ENCODE results near the gene GAN. TPM values are rescaled to one million over a fixed set of nuclear protein-coding genes. Genes with fewer than 3 reads are reported as not detected.

The GAN gene
- total RNA-seq, 4 donors from 2014 or later, result 5.0 to 8.0 (median 6.4) TPM

DNA sequence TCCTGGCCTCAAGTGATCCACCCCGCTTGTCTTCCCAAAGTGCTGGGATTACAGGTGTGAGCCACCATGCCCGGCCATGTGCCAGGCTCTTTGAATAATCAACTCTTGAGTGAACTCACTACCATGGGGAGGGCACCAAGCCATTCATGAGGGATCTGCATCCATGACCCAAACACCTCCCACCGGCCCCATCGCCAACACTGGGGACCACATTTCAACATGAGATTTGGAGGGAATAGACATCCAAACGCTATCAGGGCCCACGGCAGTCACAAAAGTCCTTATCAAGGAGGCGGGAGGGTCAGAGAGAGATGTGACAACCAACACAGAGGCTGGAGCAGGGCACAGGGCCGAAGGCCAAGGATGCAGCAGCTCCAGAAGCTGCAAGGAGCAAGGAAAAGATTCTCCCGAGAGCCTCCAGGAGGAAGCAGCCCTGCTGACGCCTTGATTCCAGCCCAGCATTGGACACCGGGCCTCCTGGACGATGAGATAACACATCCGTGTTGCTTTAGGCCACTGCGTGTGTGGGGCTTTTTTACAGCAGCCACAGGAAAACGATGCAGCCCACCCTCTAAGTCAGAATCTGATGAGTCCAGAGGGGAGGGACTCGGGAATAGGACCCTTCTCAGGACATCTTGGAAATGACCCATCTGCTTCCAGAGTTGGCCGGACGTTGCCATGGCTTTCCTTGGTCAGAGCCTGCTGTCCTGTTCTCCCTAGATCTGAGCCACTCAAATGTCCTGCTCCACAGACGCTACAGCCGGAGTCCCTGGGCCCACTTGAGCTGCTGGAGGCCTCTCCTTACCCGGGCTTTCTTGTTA is 82.5 kb downstream of the GAN start:
- in situ Hi-C loops (cut with MboI; ENCODE audit: low sequenced_read_pairs in 4 of 4), result loop anchor here in 2 of 4 donors (10.0 to 25.0 kb wide), 2 partner anchors 328 to 490 kb away; no protein-coding TSS in a partner anchor
- H3K9me3 ChIP-seq, result no peaks in the 10 kb centered on the region
- no peaks in the 10 kb centered on the region for H3K27me3 ChIP-seq
- TF ChIP-seq CTCF (IDR thresholded peaks at IDR 0.05 in 4 of 5, conservative IDR thresholded peaks at IDR 0.05 in 1 of 5) (no peak), POLR2A (IDR thresholded peaks at IDR 0.05) (no peak)
- H3K4me3 ChIP-seq, result no peak overlapping the region
- H3K27ac ChIP-seq, result no peak overlapping the region
- no peaks in the 10 kb centered on the region for H3K36me3 ChIP-seq
- ATAC-seq, result no peak
- H3K4me1 ChIP-seq, result peaks cover 0 to 6% of the 10 kb centered on the region in 2 donors
- intact Hi-C loops (cut with DNase I; ENCODE audit: low total_unique reads), result no loop called here
- no peak for DNase-seq

GRCh38 chr16:81397879-81398520 is 83.2 kb downstream of the GAN start:
- Histone ChIP-seq H3K4me3 (no peak overlapping the region), H3K4me1 (peaks cover 0 to 6% of the 10 kb centered on the region in 2 donors), H3K36me3 (no peaks in the 10 kb centered on the region), H3K9me3 (no peaks in the 10 kb centered on the region), H3K27ac (no peak overlapping the region), H3K27me3 (peaks cover 0 to 2% (median 0%) of the 10 kb centered on the region in 3 donors)
- TF ChIP-seq POLR2A (IDR thresholded peaks at IDR 0.05) (no peak), CTCF (IDR thresholded peaks at IDR 0.05 in 4 of 5, conservative IDR thresholded peaks at IDR 0.05 in 1 of 5) (no peak)
- ATAC-seq, result no peak
- no peak for DNase-seq
- intact Hi-C loops (cut with DNase I; ENCODE audit: low total_unique reads), result no loop called here
- in situ Hi-C loops (cut with MboI; ENCODE audit: low sequenced_read_pairs in 4 of 4), result loop anchor here in 2 of 4 donors (10.0 to 25.0 kb wide), 2 partner anchors 327 to 489 kb away; no protein-coding TSS in a partner anchor

DNA sequence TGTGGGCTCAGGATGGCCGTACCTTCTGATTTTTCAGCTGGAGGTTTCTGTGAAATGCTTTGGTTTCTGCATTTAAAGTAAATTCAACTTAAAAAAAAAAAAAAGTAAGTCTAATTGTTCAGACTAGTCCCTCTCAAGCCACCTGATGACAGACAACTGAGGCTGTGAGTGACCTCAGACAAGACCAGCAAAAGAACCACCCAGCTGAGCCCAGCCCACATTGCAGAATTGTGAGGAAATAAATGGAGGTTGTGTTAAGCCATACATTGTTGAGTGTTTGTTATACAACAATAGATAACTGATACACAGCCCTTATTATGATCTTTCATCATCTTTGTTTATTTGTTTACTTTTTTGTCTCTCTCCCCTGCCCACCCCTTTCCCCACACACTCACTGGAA is 85.1 kb downstream of the GAN start:
- H3K4me1 ChIP-seq, result peaks cover 0 to 6% of the 10 kb centered on the region in 2 donors
- intact Hi-C loops (cut with DNase I; ENCODE audit: low total_unique reads), result loop anchor here (10.0 kb wide), 1 partner anchor 295 kb away; no protein-coding TSS in a partner anchor
- no peak for ATAC-seq

More for the DNA sequence above, 85.1 kb downstream of the GAN start:
- DNase-seq, result no peak
- in situ Hi-C loops (cut with MboI; ENCODE audit: low sequenced_read_pairs in 4 of 4), result loop anchor here (5.0 to 25.0 kb wide), 4 partner anchors 315 to 487 kb away; no protein-coding TSS in a partner anchor
- H3K36me3 ChIP-seq, result no peaks in the 10 kb centered on the region
- no peak overlapping the region for H3K27ac ChIP-seq
- H3K9me3 ChIP-seq, result no peaks in the 10 kb centered on the region
- H3K4me3 ChIP-seq, result no peak overlapping the region
- TF ChIP-seq CTCF (IDR thresholded peaks at IDR 0.05 in 4 of 5, conservative IDR thresholded peaks at IDR 0.05 in 1 of 5) (no peak), POLR2A (IDR thresholded peaks at IDR 0.05) (no peak)
- H3K27me3 ChIP-seq, result peaks cover 0 to 2% (median 0%) of the 10 kb centered on the region in 3 donors
